Esophagus squamous epithelium (tissue), 4 donors: ENCODE data around the gene FAM167B.

Experiments used
- POLR2A ChIP-seq, 4 donors: fragments of 450-650 bp; IDR thresholded peaks; one replicate each; pipeline ENCODE4 v1.6.1; 2017; ENCODE audit warnings: antibody characterized with exemption in 4 of 4, mild to moderate bottlenecking in 4 of 4, moderate library complexity in 3 of 4
- TF ChIP-seq, protein P1 (sequence below), 6 experiments: fragments of 450-650 bp in 4 of 6; fragments of 200-600 bp in 2 of 6; sonication (generic) in 2 of 6; IDR thresholded peaks; one replicate each; pipeline ENCODE4 v1.5.1; 2016 to 2019; ENCODE audit warnings: antibody characterized with exemption in 6 of 6, mild to moderate bottlenecking in 4 of 6, moderate library complexity in 4 of 6

DNA sequence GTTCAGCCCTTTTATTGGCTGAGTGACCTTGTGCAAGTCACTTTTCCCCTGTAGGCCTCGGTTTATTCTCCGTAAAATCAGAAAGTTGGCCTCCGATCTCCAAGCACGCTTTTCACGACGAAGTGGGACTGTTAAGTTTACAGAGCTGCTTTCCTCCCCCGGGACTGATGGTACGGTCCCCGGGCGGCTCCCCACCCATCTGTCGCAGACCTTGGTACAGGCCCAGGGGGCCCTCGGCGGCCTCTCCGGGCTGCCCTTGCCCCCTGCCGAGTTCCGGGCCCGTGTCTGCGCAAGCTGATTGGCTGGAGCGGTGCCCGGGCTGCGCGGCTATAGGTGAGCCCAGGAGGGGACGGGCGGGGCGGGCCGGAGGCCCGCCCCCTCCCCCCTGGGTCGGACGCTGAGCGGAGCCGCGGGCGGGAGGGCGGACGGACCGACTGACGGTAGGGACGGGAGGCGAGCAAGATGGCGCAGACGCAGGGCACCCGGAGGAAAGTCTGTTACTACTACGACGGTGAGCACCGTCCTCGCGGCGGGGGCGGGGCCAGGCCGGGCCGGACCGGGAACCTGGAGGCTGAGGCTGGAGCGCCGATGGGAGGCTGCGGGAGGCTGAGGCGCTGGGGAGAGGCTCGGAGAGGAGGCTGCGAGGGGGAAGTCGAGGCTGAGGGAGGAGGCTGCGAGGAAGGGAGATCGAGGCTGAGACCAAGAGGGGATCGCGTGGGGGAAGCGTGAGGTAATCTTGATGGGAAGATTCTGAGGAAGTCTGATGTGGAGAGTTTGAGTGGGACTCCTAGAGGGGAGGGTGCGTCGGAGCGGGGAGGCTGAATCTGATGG, 44.9 kb downstream of the FAM167B start, which contains the start of gene HDAC1:
- TF ChIP-seq, protein P1, sequence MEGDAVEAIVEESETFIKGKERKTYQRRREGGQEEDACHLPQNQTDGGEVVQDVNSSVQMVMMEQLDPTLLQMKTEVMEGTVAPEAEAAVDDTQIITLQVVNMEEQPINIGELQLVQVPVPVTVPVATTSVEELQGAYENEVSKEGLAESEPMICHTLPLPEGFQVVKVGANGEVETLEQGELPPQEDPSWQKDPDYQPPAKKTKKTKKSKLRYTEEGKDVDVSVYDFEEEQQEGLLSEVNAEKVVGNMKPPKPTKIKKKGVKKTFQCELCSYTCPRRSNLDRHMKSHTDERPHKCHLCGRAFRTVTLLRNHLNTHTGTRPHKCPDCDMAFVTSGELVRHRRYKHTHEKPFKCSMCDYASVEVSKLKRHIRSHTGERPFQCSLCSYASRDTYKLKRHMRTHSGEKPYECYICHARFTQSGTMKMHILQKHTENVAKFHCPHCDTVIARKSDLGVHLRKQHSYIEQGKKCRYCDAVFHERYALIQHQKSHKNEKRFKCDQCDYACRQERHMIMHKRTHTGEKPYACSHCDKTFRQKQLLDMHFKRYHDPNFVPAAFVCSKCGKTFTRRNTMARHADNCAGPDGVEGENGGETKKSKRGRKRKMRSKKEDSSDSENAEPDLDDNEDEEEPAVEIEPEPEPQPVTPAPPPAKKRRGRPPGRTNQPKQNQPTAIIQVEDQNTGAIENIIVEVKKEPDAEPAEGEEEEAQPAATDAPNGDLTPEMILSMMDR (IDR thresholded peaks at IDR 0.05), result peak in 2 of 6 experiments; percentile 8 to 14
- TF ChIP-seq POLR2A (IDR thresholded peaks at IDR 0.05), result peak in 2 of 4 donors; percentile 48 to 73
